HepG2 (cell line): ENCODE measurements around the gene ANKRD66. TPM values are rescaled to one million over a fixed set of nuclear protein-coding genes. Genes with fewer than 3 reads are reported as not detected.

Experiments used
- ATAC-seq: fragments of 200-7000 bp; cut with Tn5 transposase; 3 replicates; pipeline ENCODE4 v1.9.1; 2020; ENCODE audit warnings: mild to moderate bottlenecking, moderate library complexity
- BruUV-seq: library from RNA; stranded (reverse); fragments of 400-500 nt; replicated peaks from 2 replicates; lab custom pipeline; 2021; lab: Mats Ljungman, UMichigan
- CTCF ChIA-PET: fragments of 300-600 bp; formaldehyde crosslinking; extraction: SDS; loops from one replicate; lab custom pipeline; 2021; ENCODE audit warnings: low total read pairs, inconsistent platforms, low intra/inter-chr PET ratio; lab: Yijun Ruan, JAX
- POLR2A ChIA-PET: fragments of 350-600 bp; sonication (Branson Sonifier 250); formaldehyde crosslinking; loops from one replicate; lab custom pipeline; 2020; ENCODE audit warnings: antibody characterized with exemption, inconsistent platforms; lab: Yijun Ruan, JAX
- DNase-seq: peaks from one replicate; pipeline ENCODE4 v3.0.0-alpha.2; 2015; ENCODE audit warnings: low spot score
- FAIRE-seq: peaks from 3 replicates; lab custom pipeline; 2011; peaks lifted over from hg19 to GRCh38; lab: Jason Lieb, UNC
- H2AFZ ChIP-seq: one replicate; pipeline ENCODE4 v1.6.1; 2011; ENCODE audit warnings: low read length, inconsistent platforms
- H3K27ac ChIP-seq: fragments of 300-600 bp; 3 replicates; pipeline ENCODE4 v1.8.0; 2011; ENCODE audit warnings: mixed run types, mild to moderate bottlenecking, mixed read lengths, low read length, inconsistent platforms; ENCODE audit not compliant: insufficient read depth; ENCODE audit errors: extremely low read length
- H3K27me3 ChIP-seq, 2 experiments: fragments of 200-600 bp in 1 of 2; 2 replicates in 1 of 2; 3 replicates in 1 of 2; pipeline versions ENCODE4 v1.6.0 to v1.8.0; 2011; ENCODE audit warnings: low read length in 2 of 2, mild to moderate bottlenecking in 2 of 2, moderate library complexity in 2 of 2, inconsistent platforms in 1 of 2; ENCODE audit not compliant: insufficient read depth in 2 of 2, control insufficient read depth in 1 of 2
- H3K36me3 ChIP-seq, 2 experiments: fragments of 200-600 bp in 1 of 2; replicated peaks in 1 of 2; 2 replicates in 1 of 2; 3 replicates in 1 of 2; pipeline versions ENCODE4 v1.5.1 to v1.8.0; 2011; ENCODE audit warnings: low read length in 2 of 2, inconsistent platforms in 1 of 2; ENCODE audit not compliant: insufficient read depth in 2 of 2, control insufficient read depth in 1 of 2
- H3K4me1 ChIP-seq: 2 replicates; pipeline ENCODE4 v1.5.1; 2012; ENCODE audit warnings: low read length, inconsistent platforms; ENCODE audit not compliant: insufficient read depth
- H3K4me2 ChIP-seq: 2 replicates; pipeline ENCODE4 v1.6.0; 2011; ENCODE audit warnings: low read depth, low read length, inconsistent platforms
- H3K4me3 ChIP-seq, 3 experiments: fragments of 200-600 bp in 1 of 3; sonication (generic), shearing (Covaris generic) in 1 of 3; replicated peaks in 1 of 3; 2 replicates each; pipeline ENCODE4 v1.5.1; 2011 to 2016; ENCODE audit warnings: low read length in 3 of 3, inconsistent platforms in 2 of 3, low read depth in 2 of 3, mild to moderate bottlenecking in 2 of 3, control low read depth in 1 of 3, mixed read lengths in 1 of 3; ENCODE audit not compliant: insufficient read depth in 1 of 3
- H3K79me2 ChIP-seq: one replicate; pipeline ENCODE4 v1.6.1; 2011; ENCODE audit warnings: low read length, inconsistent platforms; ENCODE audit not compliant: insufficient read depth
- H3K9ac ChIP-seq: 2 replicates; pipeline ENCODE4 v1.6.0; 2011; ENCODE audit warnings: mild to moderate bottlenecking, low read depth, low read length, inconsistent platforms; ENCODE audit not compliant: insufficient read depth
- H3K9me3 ChIP-seq: 2 replicates; pipeline ENCODE4 v1.5.1; 2012; ENCODE audit warnings: mild to moderate bottlenecking, low read length
- H4K20me1 ChIP-seq: 2 replicates; pipeline ENCODE4 v1.6.0; 2011; ENCODE audit warnings: inconsistent platforms, mild to moderate bottlenecking, low read length, moderate library complexity; ENCODE audit not compliant: insufficient read depth
- FOSL2 ChIP-seq: sonication (generic); formaldehyde crosslinking; IDR thresholded peaks from 2 replicates; pipeline ENCODE4 v1.4.0; 2020; ENCODE audit warnings: missing genetic modification reagents
- IRX3 ChIP-seq: sonication (generic); formaldehyde crosslinking; IDR thresholded peaks from 2 replicates; pipeline ENCODE4 v1.8.1; 2023; ENCODE audit warnings: mild to moderate bottlenecking, low read depth, missing genetic modification reagents, borderline replicate concordance
- SAFB2 ChIP-seq: sonication (generic); formaldehyde crosslinking; IDR thresholded peaks from 2 replicates; pipeline ENCODE4 v1.5.1; 2020; ENCODE audit warnings: missing genetic modification reagents, low read depth, mild to moderate bottlenecking, borderline replicate concordance
- SMYD3 ChIP-seq: sonication (generic); formaldehyde crosslinking; IDR thresholded peaks from 2 replicates; pipeline ENCODE4 v1.8.1; 2023; ENCODE audit warnings: mild to moderate bottlenecking, missing genetic modification reagents
- UBTF ChIP-seq: sonication (generic); formaldehyde crosslinking; IDR thresholded peaks from 2 replicates; pipeline ENCODE4 v1.4.0; 2020; ENCODE audit warnings: mild to moderate bottlenecking, missing genetic modification reagents
- ZNF138 ChIP-seq: sonication (generic); formaldehyde crosslinking; IDR thresholded peaks from 2 replicates; pipeline ENCODE4 v1.5.0; 2020; ENCODE audit warnings: mild to moderate bottlenecking, low read depth, missing genetic modification reagents
- ZNF17 ChIP-seq: sonication (generic); formaldehyde crosslinking; IDR thresholded peaks from 2 replicates; pipeline ENCODE4 v1.5.0; 2020; ENCODE audit warnings: mild to moderate bottlenecking, missing genetic modification reagents
- ZNF598 ChIP-seq: sonication (generic); formaldehyde crosslinking; IDR thresholded peaks from 2 replicates; pipeline ENCODE4 v1.5.1; 2020; ENCODE audit warnings: mild to moderate bottlenecking, missing genetic modification reagents, borderline replicate concordance
- ZNF792 ChIP-seq: IDR thresholded peaks from 2 replicates; pipeline ENCODE4 v1.6.1; 2016
- WGBS: methylation state at CpG from one replicate; pipeline ENCODE4 v1.1.6; 2017; ENCODE audit warnings: low lambda C conversion rate; 5-methylcytosine and 5-hydroxymethylcytosine counted together
- in situ Hi-C: cut with HindIII; loops from 2 replicates; pipeline ENCODE4 v1.10.0; 2017; ENCODE audit warnings: low pct_unique_long_range_greater_than_20kb; ENCODE audit not compliant: extremely low pct_ligation_motif_present
- intact Hi-C: fragments of 100-400 bp; cut with micrococcal nuclease; formaldehyde crosslinking; loops from one replicate; pipeline ENCODE4 v1.10.0; 2022; ENCODE audit not compliant: unreplicated experiment
- polyA plus RNA-seq, 8 experiments: library from polyadenylated mRNA; depleted of rRNA in 3 of 8; stranded (reverse) in 7 of 8; unstranded in 1 of 8; fragments of >200 nt; fragmentation: Illumina TruSeq in 4 of 8; extraction: Trizol in 4 of 8; gene quantifications; 2 replicates each; pipeline versions ENCODE4 v1.2.1 to v1.2.3, GENCODE V29; 2011 to 2016; ENCODE audit warnings: low read depth in 4 of 8, missing spikeins in 1 of 8, mixed read lengths in 1 of 8; ENCODE audit not compliant: insufficient read depth in 1 of 8
- total RNA-seq, 5 experiments: library from RNA; depleted of rRNA; stranded (reverse); fragments of >200 nt; fragmentation: Illumina TruSeq; extraction: Trizol; gene quantifications; 2 replicates each; pipeline ENCODE4 v1.2.3, GENCODE V29; 2016; ENCODE audit warnings: low read depth in 1 of 5
- TF ChIP-seq, protein P1 (sequence below): sonication (generic); formaldehyde crosslinking; IDR thresholded peaks from 2 replicates; pipeline ENCODE4 v1.4.0; 2020; ENCODE audit warnings: missing genetic modification reagents
- TF ChIP-seq, protein P2 (sequence below): sonication (generic); formaldehyde crosslinking; IDR thresholded peaks from 2 replicates; pipeline ENCODE4 v1.5.1; 2020; ENCODE audit warnings: mild to moderate bottlenecking, missing genetic modification reagents, borderline replicate concordance
- TF ChIP-seq, protein P3 (sequence below): IDR thresholded peaks from 2 replicates; pipeline ENCODE4 v1.6.1; 2016

Gene ANKRD66
- total and polyA plus RNA-seq, 2 of the 13 experiments (the other 11 are each of a cell fraction or from before 2014, with no cell fraction given) = not detected

DNA sequence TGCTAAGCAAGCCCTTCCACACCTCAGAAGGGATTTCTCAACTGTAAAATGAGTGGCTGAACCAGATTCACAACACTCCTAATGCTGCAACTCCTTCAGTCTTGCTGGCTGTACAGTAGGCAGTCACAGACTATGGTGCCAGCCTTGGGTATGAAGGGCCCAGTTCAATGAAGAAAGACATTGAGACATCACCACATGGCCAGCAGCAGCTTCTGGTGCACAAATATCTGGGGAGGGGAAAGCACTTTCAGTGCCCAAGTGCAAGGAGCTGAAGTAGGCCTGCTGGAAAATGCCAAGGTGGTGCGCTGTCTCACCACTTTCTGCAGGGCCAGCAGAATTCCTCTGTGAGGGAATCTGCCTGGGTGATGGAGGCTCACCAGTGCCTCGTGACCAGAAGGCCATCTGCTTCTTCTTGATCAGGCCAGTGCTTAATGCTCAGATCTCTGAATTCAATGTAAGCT is 13.4 kb upstream of the ANKRD66 start:
- Histone ChIP-seq H3K27me3 (peaks cover 4 to 39% of the 10 kb centered on the region in 2 experiments; a peak in 4 of 5 replicates), H3K4me2 (no peak overlapping the region), H3K79me2 (no peaks in the 10 kb centered on the region), H3K4me3 (no peak overlapping the region), H3K4me1 (peaks cover 18% of the 10 kb centered on the region), H3K9me3 (no peaks in the 10 kb centered on the region), H3K36me3 (no peaks in the 10 kb centered on the region), H4K20me1 (no peaks in the 10 kb centered on the region), H2AFZ (no peak overlapping the region), H3K9ac (no peak overlapping the region), H3K27ac (no peak overlapping the region)
- POLR2A ChIA-PET = no interaction called here
- WGBS = 50% methylated on average over 2 of the region's 2 CpGs
- no TSS peak for BruUV-seq
- CTCF ChIA-PET = no interaction called here
- ATAC-seq (no peak), FAIRE-seq (no peak), DNase-seq (no peak)
- intact Hi-C loops = no loop called here
- in situ Hi-C loops = no loop called here
- no peak for TF ChIP-seq ZNF598 (CRISPR knock-in tag)
- TF ChIP-seq ZNF138 (CRISPR knock-in tag) = no peak
- TF ChIP-seq SAFB2 (CRISPR knock-in tag) = no peak
- no peak for TF ChIP-seq IRX3
- TF ChIP-seq ZNF17 (CRISPR knock-in tag) = no peak
- no peak for TF ChIP-seq ZNF792 (CRISPR knock-in tag)

DNA sequence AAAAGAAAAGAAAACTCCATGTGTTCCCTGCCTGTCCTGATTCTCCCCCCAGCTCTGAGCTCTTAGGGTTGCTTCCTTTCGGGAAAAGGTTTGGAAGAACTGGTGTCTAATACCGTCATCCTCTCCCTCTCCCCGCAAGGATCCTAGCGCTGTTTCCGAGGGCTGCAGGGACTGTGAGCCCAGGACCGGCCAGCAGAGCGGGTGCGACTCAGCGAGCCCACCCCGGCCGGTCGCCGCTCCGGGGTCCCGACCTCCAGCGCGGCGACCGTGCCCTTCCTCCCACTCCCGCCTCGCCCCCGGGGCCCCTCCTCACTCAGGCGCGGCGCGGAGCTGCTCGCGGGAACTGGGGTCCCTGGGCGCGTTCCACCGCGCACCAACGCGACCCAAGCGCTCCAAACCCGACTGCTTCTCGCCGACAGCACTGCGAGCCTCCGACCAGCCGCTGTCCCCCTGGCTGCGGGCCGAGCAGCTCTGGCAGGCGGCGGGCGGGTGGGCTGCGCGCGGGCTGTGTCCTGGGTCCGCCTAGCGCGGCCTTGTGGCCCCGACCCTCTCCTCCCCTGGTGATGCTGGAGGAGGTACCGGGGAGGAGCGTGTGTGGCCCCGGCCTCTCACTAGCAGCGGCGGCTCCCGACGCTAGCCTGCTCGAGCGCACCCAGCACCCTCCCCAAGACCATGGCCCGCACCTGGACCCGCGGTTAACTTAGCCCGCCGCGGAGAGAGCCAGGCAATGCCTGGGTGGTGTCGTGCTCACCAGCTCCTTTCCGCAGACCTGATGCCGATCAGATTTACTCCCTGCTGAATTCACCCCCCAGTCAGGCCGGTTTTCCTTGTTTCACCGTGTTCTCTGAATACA is 11.6 kb upstream of the ANKRD66 start, which contains the start of gene PLA2G7:
TSS of gene PLA2G7 (minus strand) at position 509 of the 853 bp plus-strand sequence. CDS start 12,484 bp downstream, outside the sequence.
- 3% methylated on average over 15 of the region's 73 CpGs for WGBS
- DNase-seq (no peak), ATAC-seq (peak; percentile 87), FAIRE-seq (no peak)
- Histone ChIP-seq H3K4me3 (peak within 1 kb of the TSS; percentile 31 to 67 (median 37)), H3K27me3 (peaks cover 4 to 39% of the 10 kb centered on the region in 2 experiments; a peak in 4 of 5 replicates), H2AFZ (no peak within 1 kb of the TSS), H3K9me3 (no peaks in the 10 kb centered on the region), H3K4me1 (peaks cover 18% of the 10 kb centered on the region), H3K9ac (no peak within 1 kb of the TSS), H3K36me3 (no peaks in the 10 kb centered on the region), H3K79me2 (no peaks in the 10 kb centered on the region), H3K27ac (no peak within 1 kb of the TSS), H3K4me2 (peak within 1 kb of the TSS; percentile 63), H4K20me1 (no peaks in the 10 kb centered on the region)
- no TSS peak for BruUV-seq
- intact Hi-C loops = loop anchor here (1.0 kb wide), 1 partner anchor 46 kb away; no protein-coding TSS in a partner anchor
- ChIA-PET CTCF (no interaction called here), POLR2A (no interaction called here)
- in situ Hi-C loops = no loop called here
- TF ChIP-seq ZNF792 (CRISPR knock-in tag) (no peak), SMYD3 (CRISPR knock-in tag) (no peak), FOSL2 (CRISPR knock-in tag) (no peak), UBTF (CRISPR knock-in tag) (peak; percentile 46; the same call in 1 of the 2 replicates)
- TF ChIP-seq, protein P1, sequence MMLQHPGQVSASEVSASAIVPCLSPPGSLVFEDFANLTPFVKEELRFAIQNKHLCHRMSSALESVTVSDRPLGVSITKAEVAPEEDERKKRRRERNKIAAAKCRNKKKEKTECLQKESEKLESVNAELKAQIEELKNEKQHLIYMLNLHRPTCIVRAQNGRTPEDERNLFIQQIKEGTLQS (CRISPR knock-in tag) = no peak
- TF ChIP-seq, protein P2, sequence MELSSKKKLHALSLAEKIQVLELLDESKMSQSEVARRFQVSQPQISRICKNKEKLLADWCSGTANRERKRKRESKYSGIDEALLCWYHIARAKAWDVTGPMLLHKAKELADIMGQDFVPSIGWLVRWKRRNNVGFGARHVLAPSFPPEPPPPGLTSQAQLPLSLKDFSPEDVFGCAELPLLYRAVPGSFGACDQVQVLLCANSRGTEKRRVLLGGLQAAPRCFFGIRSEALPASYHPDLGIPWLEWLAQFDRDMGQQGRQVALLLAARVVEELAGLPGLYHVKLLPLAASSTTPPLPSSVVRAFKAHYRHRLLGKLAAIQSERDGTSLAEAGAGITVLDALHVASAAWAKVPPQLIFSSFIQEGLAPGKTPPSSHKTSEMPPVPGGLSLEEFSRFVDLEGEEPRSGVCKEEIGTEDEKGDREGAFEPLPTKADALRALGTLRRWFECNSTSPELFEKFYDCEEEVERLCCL (CRISPR knock-in tag) = no peak
- TF ChIP-seq, protein P3, sequence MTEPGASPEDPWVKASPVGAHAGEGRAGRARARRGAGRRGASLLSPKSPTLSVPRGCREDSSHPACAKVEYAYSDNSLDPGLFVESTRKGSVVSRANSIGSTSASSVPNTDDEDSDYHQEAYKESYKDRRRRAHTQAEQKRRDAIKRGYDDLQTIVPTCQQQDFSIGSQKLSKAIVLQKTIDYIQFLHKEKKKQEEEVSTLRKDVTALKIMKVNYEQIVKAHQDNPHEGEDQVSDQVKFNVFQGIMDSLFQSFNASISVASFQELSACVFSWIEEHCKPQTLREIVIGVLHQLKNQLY (CRISPR knock-in tag) = no peak
